Astrocyte (in vitro differentiated cells and primary cell): ENCODE measurements around the gene NUP93. TPM values are rescaled to one million over a fixed set of nuclear protein-coding genes. Genes with fewer than 3 reads are reported as not detected.

Experiments used
- DNase-seq: peaks from one replicate; pipeline ENCODE4 v3.0.0-alpha.2; 2010; ENCODE audit warnings: low read depth
- FAIRE-seq: peaks from 2 replicates; lab custom pipeline; 2011; peaks lifted over from hg19 to GRCh38; lab: Jason Lieb, UNC
- H2AFZ ChIP-seq: 2 replicates; pipeline ENCODE4 v1.6.0; 2012; ENCODE audit warnings: low read depth, low read length, inconsistent platforms
- H3K27ac ChIP-seq: 2 replicates; pipeline ENCODE4 v1.5.1; 2011; ENCODE audit warnings: low read depth, low read length, inconsistent platforms
- H3K27me3 ChIP-seq: 2 replicates; pipeline ENCODE4 v1.6.0; 2011; ENCODE audit warnings: low read length, inconsistent platforms; ENCODE audit not compliant: insufficient read depth
- H3K36me3 ChIP-seq: 2 replicates; pipeline ENCODE4 v1.5.1; 2011; ENCODE audit warnings: low read length, inconsistent platforms; ENCODE audit not compliant: insufficient read depth
- H3K4me1 ChIP-seq: 2 replicates; pipeline ENCODE4 v1.5.1; 2011; ENCODE audit warnings: low read length, inconsistent platforms; ENCODE audit not compliant: insufficient read depth
- H3K4me2 ChIP-seq: 2 replicates; pipeline ENCODE4 v1.6.0; 2012; ENCODE audit warnings: low read length, inconsistent platforms
- H3K4me3 ChIP-seq: 2 replicates; pipeline ENCODE4 v1.5.1; 2011; ENCODE audit warnings: low read depth, mild to moderate bottlenecking, low read length, inconsistent platforms; ENCODE audit not compliant: insufficient read depth
- H3K79me2 ChIP-seq: 2 replicates; pipeline ENCODE4 v1.6.0; 2012; ENCODE audit warnings: mild to moderate bottlenecking, low read length, inconsistent platforms; ENCODE audit not compliant: insufficient read depth
- H3K9ac ChIP-seq: 2 replicates; pipeline ENCODE4 v1.6.0; 2012; ENCODE audit warnings: mild to moderate bottlenecking, low read length, inconsistent platforms
- H3K9me3 ChIP-seq: 2 replicates; pipeline ENCODE4 v1.5.1; 2012; ENCODE audit warnings: low read depth, mild to moderate bottlenecking, low read length, inconsistent platforms; ENCODE audit not compliant: insufficient read depth
- H4K20me1 ChIP-seq: 2 replicates; pipeline ENCODE4 v1.6.0; 2012; ENCODE audit warnings: low read length, inconsistent platforms; ENCODE audit not compliant: insufficient read depth
- H3K27ac Mint-ChIP-seq: one replicate; pipeline ENCODE4 v1.8.0; 2021; ENCODE audit warnings: mild to moderate bottlenecking, mixed read lengths; ENCODE audit not compliant: unreplicated experiment
- H3K27me3 Mint-ChIP-seq: one replicate; pipeline ENCODE4 v1.8.0; 2021; ENCODE audit warnings: low read depth, mixed read lengths; ENCODE audit not compliant: unreplicated experiment
- H3K36me3 Mint-ChIP-seq: one replicate; pipeline ENCODE4 v1.8.0; 2021; ENCODE audit warnings: low read depth, mixed read lengths; ENCODE audit not compliant: unreplicated experiment
- H3K4me1 Mint-ChIP-seq: one replicate; pipeline ENCODE4 v1.8.0; 2021; ENCODE audit warnings: low read depth, mixed read lengths; ENCODE audit not compliant: unreplicated experiment
- H3K4me3 Mint-ChIP-seq: one replicate; pipeline ENCODE4 v1.8.0; 2021; ENCODE audit warnings: mild to moderate bottlenecking, moderate library complexity, mixed read lengths; ENCODE audit not compliant: unreplicated experiment
- H3K9me3 Mint-ChIP-seq: one replicate; pipeline ENCODE4 v1.8.0; 2021; ENCODE audit warnings: mild to moderate bottlenecking, mixed read lengths; ENCODE audit not compliant: unreplicated experiment
- EZH2 ChIP-seq: IDR thresholded peaks from 2 replicates; pipeline ENCODE4 v1.6.1; 2012; ENCODE audit warnings: mild to moderate bottlenecking, low read length, inconsistent platforms; ENCODE audit not compliant: insufficient read depth
- total RNA-seq: library from RNA; stranded (reverse); gene quantifications from 2 replicates; pipeline ENCODE4 v1.2.1, GENCODE V29; 2021
- TF ChIP-seq, protein P1 (sequence below): IDR thresholded peaks from 2 replicates; pipeline ENCODE4 v1.5.1; 2011; ENCODE audit warnings: low read depth, mild to moderate bottlenecking, inconsistent platforms, low read length, moderate library complexity; ENCODE audit not compliant: insufficient read depth

The NUP93 gene
- total RNA-seq, 1 donor from 2014 or later = 89.3 TPM

DNA sequence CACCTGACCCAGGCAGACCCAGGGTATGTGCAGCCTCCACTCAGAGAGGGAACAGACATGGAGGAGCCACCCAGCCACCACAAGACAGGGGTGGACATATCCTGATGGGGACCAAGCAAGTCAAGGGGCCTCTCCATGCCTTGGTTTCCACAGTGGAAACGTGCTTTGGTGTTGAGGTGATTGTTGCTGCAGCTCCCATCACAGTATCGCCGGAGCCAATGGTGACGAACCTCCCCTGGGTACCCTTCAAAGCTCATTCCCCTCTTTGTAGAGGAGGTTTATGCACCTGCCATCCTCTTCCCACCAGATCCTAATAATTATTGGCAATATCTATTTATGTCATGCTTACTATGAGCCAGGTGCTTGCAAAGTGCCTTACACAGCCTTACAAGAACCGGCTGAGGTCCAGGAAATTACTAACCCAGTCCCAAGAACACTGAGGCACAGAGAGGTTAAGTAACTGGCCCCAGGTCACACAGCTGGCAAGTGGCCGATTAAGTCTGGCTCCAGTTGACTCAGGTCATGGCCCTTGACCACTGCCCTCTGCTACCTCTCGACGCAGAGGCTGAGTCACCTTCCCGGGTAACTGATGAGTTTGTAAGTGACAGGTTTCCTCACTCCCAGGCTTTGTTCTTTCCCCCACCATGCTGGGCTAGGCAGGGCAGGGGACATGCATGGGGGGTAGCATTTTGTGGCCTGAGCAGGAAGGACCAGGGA, 155.7 kb downstream of the NUP93 start:
- Histone ChIP-seq H3K9ac (no peak overlapping the region), H3K36me3 (no peaks in the 10 kb centered on the region), H3K79me2 (no peaks in the 10 kb centered on the region), H3K4me1 (no peaks in the 10 kb centered on the region), H3K27ac (no peak overlapping the region), H3K4me2 (no peak overlapping the region), H2AFZ (no peak overlapping the region), H3K9me3 (no peaks in the 10 kb centered on the region), H3K27me3 (no peaks in the 10 kb centered on the region), H4K20me1 (no peaks in the 10 kb centered on the region), H3K4me3 (no peak overlapping the region)
- TF ChIP-seq, protein P1, sequence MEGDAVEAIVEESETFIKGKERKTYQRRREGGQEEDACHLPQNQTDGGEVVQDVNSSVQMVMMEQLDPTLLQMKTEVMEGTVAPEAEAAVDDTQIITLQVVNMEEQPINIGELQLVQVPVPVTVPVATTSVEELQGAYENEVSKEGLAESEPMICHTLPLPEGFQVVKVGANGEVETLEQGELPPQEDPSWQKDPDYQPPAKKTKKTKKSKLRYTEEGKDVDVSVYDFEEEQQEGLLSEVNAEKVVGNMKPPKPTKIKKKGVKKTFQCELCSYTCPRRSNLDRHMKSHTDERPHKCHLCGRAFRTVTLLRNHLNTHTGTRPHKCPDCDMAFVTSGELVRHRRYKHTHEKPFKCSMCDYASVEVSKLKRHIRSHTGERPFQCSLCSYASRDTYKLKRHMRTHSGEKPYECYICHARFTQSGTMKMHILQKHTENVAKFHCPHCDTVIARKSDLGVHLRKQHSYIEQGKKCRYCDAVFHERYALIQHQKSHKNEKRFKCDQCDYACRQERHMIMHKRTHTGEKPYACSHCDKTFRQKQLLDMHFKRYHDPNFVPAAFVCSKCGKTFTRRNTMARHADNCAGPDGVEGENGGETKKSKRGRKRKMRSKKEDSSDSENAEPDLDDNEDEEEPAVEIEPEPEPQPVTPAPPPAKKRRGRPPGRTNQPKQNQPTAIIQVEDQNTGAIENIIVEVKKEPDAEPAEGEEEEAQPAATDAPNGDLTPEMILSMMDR = no peak
- H3K4me1 Mint-ChIP-seq = no peaks in the 10 kb centered on the region
- no peaks in the 10 kb centered on the region for H3K36me3 Mint-ChIP-seq
- H3K27ac Mint-ChIP-seq = no peak overlapping the region
- H3K4me3 Mint-ChIP-seq = no peak overlapping the region
- FAIRE-seq (no peak), DNase-seq (no peak)
- peaks cover 9% of the 10 kb centered on the region for H3K27me3 Mint-ChIP-seq
- no peaks in the 10 kb centered on the region for H3K9me3 Mint-ChIP-seq

DNA sequence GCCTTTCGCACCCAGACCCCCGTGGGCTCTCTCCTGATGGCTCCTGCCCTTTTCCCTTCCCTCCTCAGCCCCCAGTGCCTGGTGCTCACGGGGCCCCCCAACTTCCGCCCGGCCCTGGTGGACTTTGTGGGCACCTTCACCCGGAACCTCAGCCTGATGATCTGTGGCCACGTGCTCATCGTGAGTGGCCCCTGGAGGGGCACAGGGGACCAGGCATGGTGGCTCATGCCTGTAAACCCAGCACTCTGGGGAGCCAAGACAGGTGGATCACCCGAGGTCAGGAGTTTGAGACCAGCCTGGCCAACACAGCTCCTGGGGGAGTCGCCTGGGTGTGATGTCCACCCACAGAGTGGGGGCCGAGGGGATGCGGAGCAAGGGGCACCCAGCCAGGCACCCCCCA, 156.4 kb downstream of the NUP93 start:
- Histone ChIP-seq H3K27ac (no peak overlapping the region), H3K79me2 (no peaks in the 10 kb centered on the region), H3K9me3 (no peaks in the 10 kb centered on the region), H3K4me2 (no peak overlapping the region), H3K9ac (no peak overlapping the region), H3K27me3 (no peaks in the 10 kb centered on the region), H2AFZ (no peak overlapping the region), H3K4me3 (no peak overlapping the region), H3K4me1 (no peaks in the 10 kb centered on the region), H3K36me3 (no peaks in the 10 kb centered on the region), H4K20me1 (no peaks in the 10 kb centered on the region)
- Mint-ChIP-seq H3K27me3 (peaks cover 6% of the 10 kb centered on the region), H3K27ac (no peak overlapping the region), H3K4me1 (no peaks in the 10 kb centered on the region), H3K36me3 (no peaks in the 10 kb centered on the region), H3K9me3 (no peaks in the 10 kb centered on the region), H3K4me3 (no peak overlapping the region)
- FAIRE-seq (no peak), DNase-seq (no peak)
- TF ChIP-seq EZH2 = no peak
- TF ChIP-seq, protein P1 = no peak

DNA sequence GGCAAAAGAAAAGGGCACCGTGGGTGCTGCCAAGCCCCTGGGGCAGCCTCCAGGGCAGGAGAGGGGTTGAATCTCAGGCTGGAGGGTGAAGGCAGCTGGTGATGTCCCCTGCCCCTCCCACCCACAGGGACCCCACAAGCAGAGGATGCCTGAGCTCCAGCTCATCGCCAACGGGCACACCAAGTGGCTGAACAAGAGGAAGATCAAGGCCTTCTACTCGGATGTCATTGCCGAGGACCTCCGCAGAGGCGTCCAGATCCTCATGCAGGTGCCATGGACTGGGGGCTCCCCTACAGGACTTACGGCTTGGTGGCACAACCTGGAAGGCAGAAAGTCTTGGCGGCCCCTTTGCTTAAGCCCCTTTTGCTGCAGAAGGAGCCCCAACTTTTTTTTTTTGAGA, 156.9 kb downstream of the NUP93 start:
- FAIRE-seq (no peak), DNase-seq (no peak)
- H3K79me2 ChIP-seq = no peaks in the 10 kb centered on the region
- TF ChIP-seq EZH2 = no peak
- TF ChIP-seq, protein P1 = no peak
- H3K27ac Mint-ChIP-seq = no peak overlapping the region
- H3K27me3 Mint-ChIP-seq = peaks cover 7% of the 10 kb centered on the region
- H3K4me2 ChIP-seq = no peak overlapping the region
- H3K9me3 Mint-ChIP-seq = no peaks in the 10 kb centered on the region
- H3K4me1 ChIP-seq = no peaks in the 10 kb centered on the region
- H3K4me1 Mint-ChIP-seq = no peaks in the 10 kb centered on the region
- no peak overlapping the region for H3K27ac ChIP-seq
- no peak overlapping the region for H2AFZ ChIP-seq
- no peak overlapping the region for H3K4me3 Mint-ChIP-seq
- no peak overlapping the region for H3K9ac ChIP-seq
- no peaks in the 10 kb centered on the region for H3K36me3 Mint-ChIP-seq
- no peaks in the 10 kb centered on the region for H3K9me3 ChIP-seq
- H3K36me3 ChIP-seq = no peaks in the 10 kb centered on the region
- H4K20me1 ChIP-seq = no peaks in the 10 kb centered on the region
- no peak overlapping the region for H3K4me3 ChIP-seq
- no peaks in the 10 kb centered on the region for H3K27me3 ChIP-seq
